ENCODE data around the gene KRT80.

DNA sequence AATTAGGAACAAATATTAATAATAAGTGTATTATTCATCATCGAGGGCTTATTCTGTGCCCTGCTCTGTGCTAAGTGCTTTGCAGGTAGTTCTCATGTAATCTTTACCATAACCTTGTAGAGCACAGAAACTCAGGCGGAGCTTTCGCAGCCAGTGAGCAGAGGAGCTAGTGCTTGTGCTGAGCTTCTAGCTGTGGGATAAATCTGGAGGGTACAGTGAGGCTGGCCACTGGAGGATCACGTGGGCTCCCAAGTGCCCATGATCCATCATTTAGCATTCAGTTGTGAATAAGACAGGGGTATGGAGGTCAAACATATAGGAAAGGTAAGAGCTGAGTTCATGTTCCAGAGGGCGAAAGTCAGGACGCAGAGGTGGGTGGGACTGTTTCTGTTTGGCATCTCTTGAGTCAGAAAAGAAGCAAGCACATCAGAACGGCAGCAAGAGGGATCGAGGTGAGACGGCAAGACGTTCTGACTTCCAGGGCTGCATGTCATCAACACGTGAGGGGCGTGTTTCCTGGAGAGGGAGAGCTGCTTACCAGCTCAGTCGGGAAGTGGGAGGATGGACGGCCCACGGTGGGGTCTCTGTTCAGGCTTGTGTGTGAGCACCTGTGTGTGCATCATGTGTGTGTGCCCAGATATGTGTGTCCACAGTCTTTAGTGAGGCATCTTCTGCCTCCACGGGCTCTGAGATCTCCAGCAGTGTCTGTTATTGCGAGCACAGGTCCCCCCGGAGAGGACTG, 16.8 kb upstream of the KRT80 start:
- TF ChIP-seq CTCF (IDR thresholded peaks at IDR 0.05): no peak
- no peak for TF ChIP-seq POLR2AphosphoS5 (IDR thresholded peaks at IDR 0.05; ENCODE audit: insufficient read depth in 1 of 2, low read depth in 1 of 2)
- no peak for TF ChIP-seq POLR2A (IDR thresholded peaks at IDR 0.05)

All from vagina (tissue), 2 donors.